HUES64 (cell line): ENCODE results near the gene ROPN1B.

ENCODE experiments used
- H3K27ac ChIP-seq: 2 replicates; pipeline ENCODE4 v1.7.0; 2013; ENCODE audit warnings: low read depth, low read length, inconsistent platforms
- H3K27me3 ChIP-seq: 2 replicates; pipeline ENCODE4 v1.6.1; 2013; ENCODE audit warnings: mild to moderate bottlenecking, low read length; ENCODE audit not compliant: insufficient read depth
- H3K36me3 ChIP-seq: 2 replicates; pipeline ENCODE4 v1.6.1; 2013; ENCODE audit warnings: mild to moderate bottlenecking, low read length; ENCODE audit not compliant: insufficient read depth
- H3K4me1 ChIP-seq: 2 replicates; pipeline ENCODE4 v1.6.1; 2013; ENCODE audit warnings: mild to moderate bottlenecking, low read length, moderate library complexity; ENCODE audit not compliant: insufficient read depth
- H3K4me3 ChIP-seq: 2 replicates; pipeline ENCODE4 v1.5.1; 2013; ENCODE audit warnings: mild to moderate bottlenecking, low read length, moderate library complexity
- H3K9ac ChIP-seq: 2 replicates; pipeline ENCODE4 v1.6.1; 2013; ENCODE audit warnings: mild to moderate bottlenecking, low read depth, low read length
- H3K9me3 ChIP-seq: 2 replicates; pipeline ENCODE4 v1.6.1; 2013; ENCODE audit warnings: low read depth, low read length; ENCODE audit not compliant: insufficient read depth
- WGBS: fragments of 150-250, 120-280 bp; methylation state at CpG from one replicate; pipeline ENCODE4 v1.1.7; 2013; ENCODE audit warnings: missing lambda C conversion rate; 5-methylcytosine and 5-hydroxymethylcytosine counted together

Gene ROPN1B

GRCh38 chr3:126009181-126009580 lies 40.2 kb downstream of the ROPN1B start:
- no peak overlapping the region for H3K27ac ChIP-seq
- no peak overlapping the region for H3K4me3 ChIP-seq
- no peaks in the 10 kb centered on the region for H3K27me3 ChIP-seq
- no peaks in the 10 kb centered on the region for H3K9me3 ChIP-seq
- WGBS = 93% methylated on average over 3 of the region's 3 CpGs
- no peak overlapping the region for H3K9ac ChIP-seq
- H3K36me3 ChIP-seq = peaks cover 5% of the 10 kb centered on the region; the same call in 1 of the 2 replicates
- H3K4me1 ChIP-seq = peaks cover 3% of the 10 kb centered on the region

- H3K4me1 ChIP-seq = peaks cover 9% of the 10 kb centered on the region
- no peak overlapping the region for H3K4me3 ChIP-seq
- no peak overlapping the region for H3K9ac ChIP-seq
- no peak overlapping the region for H3K27ac ChIP-seq
- WGBS = 75% methylated on average over 7 of the region's 8 CpGs
- H3K36me3 ChIP-seq = no peaks in the 10 kb centered on the region
- H3K9me3 ChIP-seq = no peaks in the 10 kb centered on the region
- no peaks in the 10 kb centered on the region for H3K27me3 ChIP-seq
Observed at GRCh38 chr3:126013751-126014156, 44.8 kb downstream of the ROPN1B start.

- no peaks in the 10 kb centered on the region for H3K36me3 ChIP-seq
- H3K27me3 ChIP-seq = no peaks in the 10 kb centered on the region
- H3K9ac ChIP-seq = no peak overlapping the region
- no peaks in the 10 kb centered on the region for H3K9me3 ChIP-seq
- peaks cover 9% of the 10 kb centered on the region for H3K4me1 ChIP-seq
- H3K4me3 ChIP-seq = no peak overlapping the region
- no peak overlapping the region for H3K27ac ChIP-seq
- WGBS = 82% methylated on average over 4 of the region's 4 CpGs
Observed at GRCh38 chr3:126014252-126014651, 45.3 kb downstream of the ROPN1B start.

- H3K27ac ChIP-seq = no peak overlapping the region
- no peak overlapping the region for H3K9ac ChIP-seq
- no peaks in the 10 kb centered on the region for H3K27me3 ChIP-seq
- H3K4me1 ChIP-seq = peaks cover 9% of the 10 kb centered on the region
- H3K9me3 ChIP-seq = no peaks in the 10 kb centered on the region
- H3K4me3 ChIP-seq = no peak overlapping the region
- no peaks in the 10 kb centered on the region for H3K36me3 ChIP-seq
- 90% methylated on average over 10 of the region's 10 CpGs for WGBS
Observed at GRCh38 chr3:126015075-126015474, 46.1 kb downstream of the ROPN1B start.

GRCh38 chr3:126016616-126017015 lies 47.6 kb downstream of the ROPN1B start:
- H3K4me1 ChIP-seq = peaks cover 17% of the 10 kb centered on the region
- no peak overlapping the region for H3K4me3 ChIP-seq
- no peaks in the 10 kb centered on the region for H3K36me3 ChIP-seq
- no peak overlapping the region for H3K9ac ChIP-seq
- 96% methylated on average over 8 of the region's 8 CpGs for WGBS
- no peak overlapping the region for H3K27ac ChIP-seq
- no peaks in the 10 kb centered on the region for H3K27me3 ChIP-seq
- no peaks in the 10 kb centered on the region for H3K9me3 ChIP-seq

- WGBS = 93% methylated on average over 9 of the region's 9 CpGs
- Histone ChIP-seq H3K27me3 (no peaks in the 10 kb centered on the region), H3K9ac (no peak overlapping the region), H3K36me3 (no peaks in the 10 kb centered on the region), H3K4me1 (peaks cover 25% of the 10 kb centered on the region), H3K9me3 (no peaks in the 10 kb centered on the region), H3K27ac (no peak overlapping the region), H3K4me3 (no peak overlapping the region)
Observed at GRCh38 chr3:126017362-126017761, 48.4 kb downstream of the ROPN1B start.

GRCh38 chr3:126018545-126018944 lies 49.6 kb downstream of the ROPN1B start:
- Histone ChIP-seq H3K4me1 (peaks cover 26% of the 10 kb centered on the region), H3K4me3 (no peak overlapping the region), H3K36me3 (no peaks in the 10 kb centered on the region), H3K27ac (no peak overlapping the region), H3K9ac (no peak overlapping the region), H3K9me3 (no peaks in the 10 kb centered on the region), H3K27me3 (no peaks in the 10 kb centered on the region; the same call in 1 of the 2 replicates)
- 86% methylated on average over 1 of the region's 1 CpG for WGBS

GRCh38 chr3:126018995-126019394 lies 50.0 kb downstream of the ROPN1B start:
- no peak overlapping the region for H3K27ac ChIP-seq
- no peaks in the 10 kb centered on the region; the same call in 1 of the 2 replicates for H3K27me3 ChIP-seq
- 96% methylated on average over 7 of the region's 7 CpGs for whole genome bisulfite sequencing
- no peaks in the 10 kb centered on the region for H3K36me3 ChIP-seq
- peaks cover 25% of the 10 kb centered on the region for H3K4me1 ChIP-seq
- H3K9ac ChIP-seq = no peak overlapping the region
- no peak overlapping the region for H3K4me3 ChIP-seq
- no peaks in the 10 kb centered on the region for H3K9me3 ChIP-seq

GRCh38 chr3:126019683-126020082 lies 50.7 kb downstream of the ROPN1B start:
- Histone ChIP-seq H3K4me1 (peaks cover 18% of the 10 kb centered on the region), H3K27me3 (no peaks in the 10 kb centered on the region; the same call in 1 of the 2 replicates), H3K27ac (no peak overlapping the region), H3K36me3 (no peaks in the 10 kb centered on the region), H3K9me3 (no peaks in the 10 kb centered on the region), H3K4me3 (no peak overlapping the region), H3K9ac (no peak overlapping the region)
- 89% methylated on average over 5 of the region's 5 CpGs for WGBS

GRCh38 chr3:126021224-126021623 lies 52.2 kb downstream of the ROPN1B start:
- WGBS = 87% methylated on average over 5 of the region's 5 CpGs

GRCh38 chr3:126021702-126022101 lies 52.7 kb downstream of the ROPN1B start:
- H3K9me3 ChIP-seq = no peaks in the 10 kb centered on the region
- no peaks in the 10 kb centered on the region for H3K36me3 ChIP-seq
- H3K4me1 ChIP-seq = peaks cover 17% of the 10 kb centered on the region
- peak overlapping the region; percentile 6; the same call in 1 of the 2 replicates for H3K27ac ChIP-seq
- H3K9ac ChIP-seq = no peak overlapping the region
- no peaks in the 10 kb centered on the region; the same call in 1 of the 2 replicates for H3K27me3 ChIP-seq
- H3K4me3 ChIP-seq = no peak overlapping the region
- WGBS = 54% methylated on average over 1 of the region's 1 CpG

More at GRCh38 chr3:126021224-126021623, 52.2 kb downstream of the ROPN1B start:
- Histone ChIP-seq H3K9ac (no peak overlapping the region), H3K27ac (no peak overlapping the region; the same call in 1 of the 2 replicates), H3K27me3 (no peaks in the 10 kb centered on the region; the same call in 1 of the 2 replicates), H3K4me3 (no peak overlapping the region), H3K4me1 (peaks cover 17% of the 10 kb centered on the region), H3K9me3 (no peaks in the 10 kb centered on the region), H3K36me3 (no peaks in the 10 kb centered on the region)
